ENCODE results near the gene ZNG1A.
"Not testable (repeated sequence)": the region's sequence is repeated elsewhere in the genome, so short reads cannot be mapped to it uniquely, and the experiment has no call there.

- TF ChIP-seq CTCF (conservative IDR thresholded peaks at IDR 0.05 in 1 of 2, IDR thresholded peaks at IDR 0.05 in 1 of 2; ENCODE audit: low read depth in 1 of 2, low read length in 2 of 2); EZH2 (IDR thresholded peaks at IDR 0.05; ENCODE audit: low read length, missing control alignments): not testable (repeated sequence)
Observed at GRCh38 chr9:117995-118467, 60.8 kb downstream of the ZNG1A start, which contains the start of gene FOXD4.

All from fibroblast of lung (primary cell).